H1 (cell line): Measurements from ENCODE around the gene PRKAR2B. TPM values are rescaled to one million over a fixed set of nuclear protein-coding genes. Genes with fewer than 3 reads are reported as not detected.

ENCODE experiments used
- CTCF ChIA-PET: fragments of 300-600 bp; sonication (Branson Sonifier 250); formaldehyde crosslinking; loops from one replicate; lab custom pipeline; 2021; ENCODE audit not compliant: partially characterized antibody; lab: Charles Lee
- POLR2A ChIA-PET: fragments of 300-600 bp; sonication (Branson Sonifier 250); formaldehyde crosslinking; loops from one replicate; lab custom pipeline; 2021; ENCODE audit warnings: inconsistent platforms; ENCODE audit not compliant: partially characterized antibody; lab: Charles Lee
- DNase-seq, 2 experiments: peaks; one replicate each; pipeline versions ENCODE4 v3.0.0 to v3.0.0-alpha.2; 2010 to 2022; ENCODE audit warnings: low spot score in 2 of 2, low read depth in 1 of 2, mixed read lengths in 1 of 2
- FAIRE-seq: peaks from 2 replicates; lab custom pipeline; 2011; peaks lifted over from hg19 to GRCh38; lab: Jason Lieb, UNC
- H2AFZ ChIP-seq: 2 replicates; pipeline ENCODE4 v1.8.1; 2012; ENCODE audit warnings: low read length, inconsistent platforms
- H2AK5ac ChIP-seq: 2 replicates; pipeline ENCODE4 v1.6.1; 2013; ENCODE audit warnings: low read depth, low read length
- H2BK120ac ChIP-seq: replicated peaks from 2 replicates; pipeline ENCODE3; 2013; ENCODE audit warnings: low read depth, low read length, inconsistent platforms
- H2BK12ac ChIP-seq: 2 replicates; pipeline ENCODE4 v1.6.1; 2013; ENCODE audit warnings: low read depth, low read length
- H2BK15ac ChIP-seq: 2 replicates; pipeline ENCODE4 v1.6.1; 2013; ENCODE audit warnings: low read length
- H2BK20ac ChIP-seq: 2 replicates; pipeline ENCODE4 v1.6.1; 2013; ENCODE audit warnings: low read length
- H2BK5ac ChIP-seq: 2 replicates; pipeline ENCODE4 v1.6.1; 2013; ENCODE audit warnings: low read depth, low read length
- H3K14ac ChIP-seq: 2 replicates; pipeline ENCODE4 v1.6.1; 2013; ENCODE audit warnings: inconsistent platforms; ENCODE audit not compliant: insufficient read length
- H3K18ac ChIP-seq: 2 replicates; pipeline ENCODE4 v1.6.1; 2013; ENCODE audit warnings: low read length; ENCODE audit errors: extremely low read depth
- H3K23ac ChIP-seq: 2 replicates; pipeline ENCODE4 v1.6.1; 2013; ENCODE audit warnings: inconsistent platforms; ENCODE audit not compliant: insufficient read length
- H3K23me2 ChIP-seq: 2 replicates; pipeline ENCODE4 v1.6.1; 2013; ENCODE audit warnings: low read depth, low read length
- H3K27ac ChIP-seq: 2 replicates; pipeline ENCODE4 v1.6.1; 2011; ENCODE audit warnings: low read depth, low read length, inconsistent platforms
- H3K27me3 ChIP-seq, 4 experiments: replicated peaks in 1 of 4; 1 replicate in 1 of 4; 2 replicates in 3 of 4; pipeline versions ENCODE4 v1.6.1 to v1.8.1; 2011 to 2013; ENCODE audit warnings: low read length in 3 of 4, mild to moderate bottlenecking in 3 of 4, inconsistent platforms in 2 of 4, mixed read lengths in 2 of 4, moderate library complexity in 1 of 4; ENCODE audit not compliant: control insufficient read depth in 3 of 4, insufficient read depth in 3 of 4; ENCODE audit errors: extremely low read depth in 1 of 4
- H3K36me3 ChIP-seq, 4 experiments: 2 replicates each; pipeline versions ENCODE4 v1.6.1 to v1.8.1; 2011 to 2013; ENCODE audit warnings: mild to moderate bottlenecking in 4 of 4, low read length in 3 of 4, moderate library complexity in 2 of 4, control low read depth in 1 of 4, inconsistent platforms in 1 of 4; ENCODE audit not compliant: insufficient read depth in 4 of 4, control insufficient read depth in 2 of 4
- H3K4ac ChIP-seq: replicated peaks from 2 replicates; pipeline ENCODE3; 2013; ENCODE audit warnings: low read length, low read depth, mixed read lengths, inconsistent platforms; ENCODE audit not compliant: insufficient read length
- H3K4me1 ChIP-seq, 4 experiments: replicated peaks in 1 of 4; 1 replicate in 1 of 4; 2 replicates in 3 of 4; pipeline versions ENCODE4 v1.6.1 to v1.8.1; 2011 to 2013; ENCODE audit warnings: low read length in 3 of 4, inconsistent platforms in 2 of 4, mixed read lengths in 1 of 4; ENCODE audit not compliant: insufficient read depth in 4 of 4, control insufficient read depth in 3 of 4
- H3K4me2 ChIP-seq, 2 experiments: 2 replicates each; pipeline versions ENCODE4 v1.6.1 to v1.8.1; 2011 to 2013; ENCODE audit warnings: low read depth in 2 of 2, low read length in 2 of 2, control low read depth in 1 of 2, inconsistent platforms in 1 of 2, mild to moderate bottlenecking in 1 of 2; ENCODE audit not compliant: insufficient read depth in 1 of 2
- H3K4me3 ChIP-seq, 4 experiments: fragments of 200-600, 300-600 bp in 1 of 4; sonication (generic), shearing (Covaris generic), sonication (Bioruptor Twin) in 1 of 4; 2 replicates each; pipeline versions ENCODE4 v1.5.1 to v1.8.1; 2011 to 2016; ENCODE audit warnings: low read length in 4 of 4, low read depth in 3 of 4, control low read depth in 2 of 4, inconsistent platforms in 2 of 4, mild to moderate bottlenecking in 2 of 4, mixed read lengths in 1 of 4, moderate library complexity in 1 of 4; ENCODE audit not compliant: insufficient read depth in 2 of 4; ENCODE audit errors: extremely low read depth in 1 of 4
- H3K56ac ChIP-seq: replicated peaks from 2 replicates; pipeline ENCODE3; 2013; ENCODE audit warnings: low read depth, mild to moderate bottlenecking, mixed read lengths, low read length, inconsistent platforms; ENCODE audit not compliant: insufficient read length
- H3K79me1 ChIP-seq: 2 replicates; pipeline ENCODE4 v1.6.1; 2013; ENCODE audit warnings: low read depth, low read length, control low read depth
- H3K79me2 ChIP-seq, 2 experiments: 2 replicates each; pipeline versions ENCODE4 v1.6.1 to v1.8.1; 2012 to 2013; ENCODE audit warnings: low read length in 2 of 2, mild to moderate bottlenecking in 2 of 2, inconsistent platforms in 1 of 2; ENCODE audit not compliant: insufficient read depth in 2 of 2, control insufficient read depth in 1 of 2
- H3K9ac ChIP-seq, 4 experiments: replicated peaks in 1 of 4; 1 replicate in 1 of 4; 2 replicates in 3 of 4; pipeline versions ENCODE4 v1.6.1 to v1.8.1; 2011 to 2013; ENCODE audit warnings: low read depth in 3 of 4, low read length in 3 of 4, control low read depth in 2 of 4, mild to moderate bottlenecking in 2 of 4, moderate library complexity in 2 of 4, inconsistent platforms in 1 of 4; ENCODE audit errors: extremely low read depth in 1 of 4
- H3K9me3 ChIP-seq, 2 experiments: 2 replicates each; pipeline versions ENCODE4 v1.6.1 to v1.8.1; 2012 to 2013; ENCODE audit warnings: mild to moderate bottlenecking in 2 of 2, moderate library complexity in 2 of 2, control low read depth in 1 of 2, inconsistent platforms in 1 of 2, low read depth in 1 of 2, low read length in 1 of 2, mixed read lengths in 1 of 2; ENCODE audit not compliant: insufficient read depth in 2 of 2
- H4K20me1 ChIP-seq, 2 experiments: replicated peaks in 1 of 2; 2 replicates each; pipeline versions ENCODE3 to v1.8.1; 2011 to 2013; ENCODE audit warnings: inconsistent platforms in 2 of 2, low read length in 2 of 2, mild to moderate bottlenecking in 1 of 2; ENCODE audit not compliant: insufficient read depth in 2 of 2, control insufficient read depth in 1 of 2
- H4K5ac ChIP-seq: 2 replicates; pipeline ENCODE4 v1.6.1; 2013; ENCODE audit warnings: low read length, low read depth, mixed read lengths, inconsistent platforms; ENCODE audit not compliant: insufficient read length
- H4K8ac ChIP-seq: 2 replicates; pipeline ENCODE4 v1.8.0; 2013; ENCODE audit warnings: mild to moderate bottlenecking, moderate library complexity, low read length, inconsistent platforms; ENCODE audit not compliant: insufficient read depth; ENCODE audit errors: extremely low read depth
- H4K91ac ChIP-seq: replicated peaks from 2 replicates; pipeline ENCODE3; 2013; ENCODE audit warnings: low read length, mixed read lengths, inconsistent platforms; ENCODE audit not compliant: insufficient read length
- BRCA1 ChIP-seq: IDR thresholded peaks from 2 replicates; pipeline ENCODE4 v1.6.1; 2012; ENCODE audit warnings: low read depth, low read length, improper control_type of control experiment
- CBX8 ChIP-seq: fragments of 300-800, 300-1000 bp; sonication (generic); IDR thresholded peaks from 2 replicates; pipeline ENCODE4 v1.7.1; 2016; ENCODE audit warnings: low read depth, low read length, borderline replicate concordance
- CREB1 ChIP-seq: IDR thresholded peaks from 2 replicates; pipeline ENCODE4 v1.6.1; 2012; ENCODE audit warnings: inconsistent platforms
- GTF2F1 ChIP-seq: IDR thresholded peaks from 2 replicates; pipeline ENCODE4 v1.6.1; 2012; ENCODE audit warnings: low read depth, low read length, improper control_type of control experiment, borderline replicate concordance
- HDAC6 ChIP-seq: IDR thresholded peaks from one replicate; pipeline ENCODE4 v1.7.1; 2012; ENCODE audit warnings: low read depth, mild to moderate bottlenecking, inconsistent platforms, low read length, moderate library complexity
- MAFK ChIP-seq: IDR thresholded peaks from 2 replicates; pipeline ENCODE4 v1.6.1; 2012; ENCODE audit warnings: low read depth, mild to moderate bottlenecking, improper control_type of control experiment, low read length
- NANOG ChIP-seq: IDR thresholded peaks from 2 replicates; pipeline ENCODE4 v1.6.1; 2011; ENCODE audit warnings: low read length, low read depth, mild to moderate bottlenecking, inconsistent platforms; ENCODE audit not compliant: insufficient read depth, poor library complexity, severe bottlenecking
- PHF8 ChIP-seq: fragments of 200-600 bp; sonication (generic); conservative IDR thresholded peaks from 2 replicates; pipeline ENCODE4 v1.7.1; 2012; ENCODE audit warnings: low read depth, mild to moderate bottlenecking, inconsistent platforms, low read length, moderate library complexity
- POLR2AphosphoS5 ChIP-seq: IDR thresholded peaks from 2 replicates; pipeline ENCODE4 v1.6.1; 2011; ENCODE audit warnings: low read depth, low read length
- RAD21 ChIP-seq, 2 experiments: IDR thresholded peaks in 1 of 2; conservative IDR thresholded peaks in 1 of 2; 2 replicates each; pipeline ENCODE4 v1.6.1; 2011; ENCODE audit warnings: low read depth in 2 of 2, low read length in 2 of 2, improper control_type of control experiment in 1 of 2, inconsistent platforms in 1 of 2, mild to moderate bottlenecking in 1 of 2, moderate library complexity in 1 of 2
- RBBP5 ChIP-seq: IDR thresholded peaks from 2 replicates; pipeline ENCODE4 v1.7.1; 2012; ENCODE audit warnings: low read depth, mild to moderate bottlenecking, inconsistent platforms, low read length, moderate library complexity, borderline replicate concordance
- RXRA ChIP-seq: IDR thresholded peaks from 2 replicates; pipeline ENCODE4 v1.6.1; 2011; ENCODE audit warnings: low read depth, mild to moderate bottlenecking, low read length, moderate library complexity; ENCODE audit not compliant: insufficient read depth
- SAP30 ChIP-seq: fragments of 300-600 bp; sonication (generic); IDR thresholded peaks from 2 replicates; pipeline ENCODE4 v1.7.1; 2012; ENCODE audit warnings: low read length, moderate library complexity, mild to moderate bottlenecking, inconsistent platforms; ENCODE audit not compliant: insufficient read depth, insufficient replicate concordance
- TAF1 ChIP-seq: IDR thresholded peaks from 2 replicates; pipeline ENCODE4 v1.6.1; 2011; ENCODE audit warnings: mild to moderate bottlenecking, low read depth, low read length
- YY1 ChIP-seq: IDR thresholded peaks from 2 replicates; pipeline ENCODE4 v1.6.1; 2011; ENCODE audit warnings: low read depth, mild to moderate bottlenecking, low read length
- polyA plus RNA-seq, 7 experiments: library from polyadenylated mRNA; depleted of rRNA in 3 of 7; stranded (reverse) in 5 of 7; unstranded in 2 of 7; fragments of >200 nt in 5 of 7; fragments of 200-250 nt in 2 of 7; gene quantifications; 1 replicate in 5 of 7; 2 replicates in 1 of 7; 4 replicates in 1 of 7; pipeline versions ENCODE4 v1.2.1 to v1.2.3, GENCODE V29; 2011 to 2013; ENCODE audit warnings: missing spikeins in 2 of 7, mixed read lengths in 2 of 7
- total RNA-seq: library from RNA; stranded (reverse); fragmentation: NEBNext Ultra II Directional; extraction: Animal tissue kit (Norgen Biotek cat#: 25700); gene quantifications from 2 replicates; pipeline ENCODE4 v1.2.1, GENCODE V29; 2021

The PRKAR2B gene
- total and polyA plus RNA-seq, 2 of the 8 experiments (the other 6 are each of a cell fraction or from before 2014, with no cell fraction given): 10.4 to 37.0 TPM

GRCh38 chr7:107035446-107035845 is 9.1 kb upstream of the PRKAR2B start:
- Histone ChIP-seq H3K23ac (no peak overlapping the region), H2BK12ac (no peak overlapping the region), H3K4me1 (0 out of 7 replicates have a peak, but pooled peaks cover 0 to 2% (median 0%) of the 10 kb centered on the region in 4 experiments), H2AK5ac (no peak overlapping the region), H3K36me3 (no peaks in the 10 kb centered on the region), H4K5ac (no peak overlapping the region), H3K4me2 (no peak overlapping the region), H3K27ac (no peak overlapping the region), H4K8ac (no peak overlapping the region), H2BK120ac (no peak overlapping the region), H3K23me2 (no peaks in the 10 kb centered on the region), H3K9ac (no peak overlapping the region), H3K79me2 (no peaks in the 10 kb centered on the region), H4K20me1 (no peaks in the 10 kb centered on the region), H3K4ac (no peak overlapping the region), H3K14ac (no peak overlapping the region), H3K18ac (no peak overlapping the region), H3K4me3 (no peak overlapping the region), H4K91ac (no peak overlapping the region), H3K56ac (no peak overlapping the region), H2BK15ac (no peak overlapping the region), H3K9me3 (0 out of 4 replicates have a peak, but pooled peaks cover 0 to 5% of the 10 kb centered on the region in 2 experiments), H3K27me3 (no peaks in the 10 kb centered on the region), H2BK5ac (no peak overlapping the region), H2BK20ac (no peak overlapping the region), H2AFZ (no peak overlapping the region), H3K79me1 (no peaks in the 10 kb centered on the region)
- DNase-seq: no peak
- POLR2A ChIA-PET: no interaction called here
- CTCF ChIA-PET: no interaction called here
- no peak for FAIRE-seq
- TF ChIP-seq HDAC6: no peak
- TF ChIP-seq BRCA1: no peak
- TF ChIP-seq TAF1: no peak
- no peak for TF ChIP-seq RAD21 (IDR thresholded peaks at IDR 0.05 in 1 of 2, conservative IDR thresholded peaks at IDR 0.05 in 1 of 2; ENCODE audit: low read depth in 2 of 2, low read length in 2 of 2)
- no peak for TF ChIP-seq CREB1
- no peak for TF ChIP-seq NANOG
- no peak for TF ChIP-seq YY1
- no peak for TF ChIP-seq RXRA
- TF ChIP-seq RBBP5: no peak
- no peak for TF ChIP-seq POLR2AphosphoS5
- no peak for TF ChIP-seq SAP30
- no peak for TF ChIP-seq MAFK
- TF ChIP-seq GTF2F1: no peak
- no peak for TF ChIP-seq CBX8
- TF ChIP-seq PHF8: no peak
